8988T (cell line): ENCODE data around the gene IL17C.
A peak's percentile ranks its signal among the peaks of the same experiment; 100 is the strongest.

Source experiments
- DNase-seq: peaks from one replicate; pipeline ENCODE4 v3.0.0; 2011

IL17C gene

GRCh38 chr16:88647178-88648070, 9.1 kb downstream of the IL17C start:
- DNase-seq = no peak

DNA sequence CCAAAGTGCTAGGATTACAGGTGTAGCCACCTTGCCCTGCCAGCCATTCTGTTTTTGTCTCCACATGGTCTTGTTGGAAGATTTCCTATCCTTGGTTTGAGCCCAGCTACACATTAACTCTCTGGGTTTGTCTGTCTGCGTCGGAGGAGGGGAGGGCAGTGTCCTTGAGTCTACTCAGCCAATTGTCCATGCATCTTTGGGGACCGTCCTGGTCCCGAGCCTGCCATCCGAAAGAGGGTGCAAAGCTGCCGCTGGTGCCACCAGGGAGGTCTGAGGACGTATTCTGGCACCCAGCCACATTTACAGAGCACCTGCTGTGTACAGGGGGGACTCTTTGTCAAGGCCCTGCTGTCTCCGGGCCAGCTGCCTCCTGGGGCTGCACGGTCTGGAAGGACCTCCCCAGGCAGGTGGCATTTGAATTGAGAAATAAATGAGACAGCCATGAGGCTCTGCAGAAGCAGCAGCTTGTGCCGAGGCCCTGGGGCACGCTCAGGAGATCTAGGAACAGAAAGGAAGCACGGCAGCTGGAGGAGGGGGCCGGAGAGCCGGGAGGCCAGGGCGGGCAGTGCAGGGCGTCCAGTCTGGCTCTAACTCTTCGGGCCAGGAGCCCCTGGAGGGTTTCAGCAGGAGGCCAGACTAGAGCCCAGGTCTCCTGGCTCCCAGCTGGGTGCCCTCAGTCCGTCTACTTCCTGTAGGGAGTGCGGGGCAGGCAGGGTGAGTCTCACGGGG, 11.0 kb downstream of the IL17C start:
- peak; percentile 75 for DNase-seq

GRCh38 chr16:88649924-88650748, 11.8 kb downstream of the IL17C start:
- DNase-seq = peak; percentile 86

- DNase-seq = peak; percentile 99
Observed at GRCh38 chr16:88650749-88651275, 12.4 kb downstream of the IL17C start, which contains the start of gene CYBA. Gene CYBA, minus strand, starts transcription at chr16:88651053. Its CDS starts 40 bp downstream, at chr16:88651013.

DNA sequence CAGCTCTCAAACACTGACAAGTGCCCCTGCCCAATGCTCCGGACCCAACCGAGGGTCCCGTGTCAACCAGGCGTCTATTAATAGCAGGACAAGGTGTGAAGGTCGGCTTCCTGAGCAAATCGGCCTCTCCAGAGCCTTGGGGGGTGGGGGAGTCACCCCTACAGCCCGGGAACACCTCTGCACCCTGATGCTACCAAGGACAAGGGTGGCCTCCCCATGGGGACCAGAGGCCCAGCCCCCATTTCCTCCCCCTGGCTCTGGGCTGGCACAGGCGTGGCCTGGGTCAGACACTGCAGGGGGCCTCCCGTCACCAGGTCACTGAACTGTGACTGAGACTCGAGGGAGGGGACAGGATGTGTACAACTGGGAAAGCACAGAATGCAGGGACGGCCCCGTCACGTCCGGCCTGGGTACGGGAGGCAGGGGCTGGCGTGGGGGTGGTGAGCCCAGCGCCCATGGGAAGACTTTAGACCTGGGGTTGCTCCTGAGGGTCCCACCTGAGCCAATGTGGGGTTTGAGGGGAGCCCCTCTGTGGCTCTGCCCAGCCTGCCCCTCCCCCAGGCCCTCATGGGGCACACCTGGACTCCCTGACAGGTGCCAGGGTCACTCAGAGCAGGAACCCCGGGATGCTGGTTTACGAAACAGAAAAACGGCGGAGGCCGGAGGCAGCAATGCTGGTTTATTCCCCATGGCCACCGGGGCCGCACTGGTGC, 13.1 kb downstream of the IL17C start:
- DNase-seq = peak; percentile 97

GRCh38 chr16:88651989-88652761, 13.8 kb downstream of the IL17C start:
- no peak for DNase-seq

GRCh38 chr16:88652762-88653063, 14.3 kb downstream of the IL17C start:
- DNase-seq = no peak

- no peak for DNase-seq
Observed at GRCh38 chr16:88653101-88653500, 14.7 kb downstream of the IL17C start.

DNA sequence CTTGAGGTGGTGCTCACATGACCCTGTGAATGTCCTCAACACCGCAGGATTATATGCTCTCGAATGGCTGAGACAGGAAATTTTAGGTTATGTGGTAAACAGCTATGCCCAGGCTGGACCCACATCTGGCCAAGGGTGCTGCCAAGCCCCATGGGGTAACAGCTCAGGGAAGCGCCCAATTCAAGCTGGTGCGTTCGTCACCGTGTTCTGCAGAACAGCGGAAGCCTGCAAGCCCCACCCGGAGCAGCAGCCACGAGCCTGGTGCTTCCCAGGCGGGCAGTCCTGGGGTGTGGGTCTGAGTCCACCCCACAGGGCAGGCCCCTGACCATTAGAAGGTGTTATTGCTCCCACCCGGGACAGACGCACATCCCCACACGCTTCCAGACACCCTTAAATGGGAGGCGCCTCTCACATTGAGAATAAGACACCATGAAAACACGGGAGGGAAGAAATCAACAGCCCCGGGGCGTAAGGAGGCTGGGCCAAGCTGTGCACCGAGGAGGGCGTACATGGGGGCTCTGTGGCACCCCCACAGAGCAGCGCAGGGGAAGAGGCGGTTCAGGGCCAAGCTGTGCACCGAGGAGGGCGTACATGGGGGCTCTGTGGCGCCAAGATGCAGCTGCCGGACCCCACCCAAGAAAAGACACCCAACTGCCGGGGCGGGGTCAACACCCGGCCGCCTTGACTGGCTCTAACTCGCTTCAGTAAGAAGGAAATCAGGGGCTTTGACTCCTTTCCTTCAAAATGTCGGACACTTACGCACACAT, 15.4 kb downstream of the IL17C start:
- no peak for DNase-seq

- no peak for DNase-seq
Observed at GRCh38 chr16:88654363-88655052, 16.1 kb downstream of the IL17C start.

DNA sequence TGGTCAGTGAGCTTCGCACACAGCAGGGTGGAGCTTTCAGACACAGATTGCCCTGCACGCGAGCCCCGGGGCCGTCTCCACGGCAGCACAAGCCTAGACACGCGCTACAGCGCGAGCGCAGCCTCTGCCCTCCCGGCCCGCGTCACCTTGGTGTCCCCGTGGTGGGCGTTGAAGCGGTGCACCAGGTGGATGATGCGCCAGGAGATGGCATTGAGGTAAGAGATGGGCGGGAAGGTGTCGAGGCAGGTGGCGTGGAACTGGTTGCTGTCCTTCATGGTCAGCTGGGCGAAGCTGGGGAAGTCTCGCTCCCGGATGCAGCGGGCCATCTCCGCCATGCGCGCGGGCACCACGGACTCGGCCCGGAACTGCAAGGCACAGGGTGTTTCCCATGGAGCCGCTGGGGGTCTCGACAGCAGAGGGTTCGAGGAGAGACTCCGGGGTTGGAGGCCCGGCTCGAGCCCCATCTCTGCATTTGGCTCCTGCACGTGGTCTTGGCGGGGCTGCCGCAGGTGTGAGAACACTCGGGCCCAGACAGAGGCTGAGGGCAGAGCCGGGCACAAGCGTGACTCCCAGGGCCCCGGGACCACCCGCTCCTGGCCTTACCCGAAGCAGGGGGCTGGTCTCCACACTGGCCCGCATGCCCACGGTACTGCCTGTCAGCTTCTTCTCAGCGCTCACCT, 16.8 kb downstream of the IL17C start:
- DNase-seq = no peak

DNA sequence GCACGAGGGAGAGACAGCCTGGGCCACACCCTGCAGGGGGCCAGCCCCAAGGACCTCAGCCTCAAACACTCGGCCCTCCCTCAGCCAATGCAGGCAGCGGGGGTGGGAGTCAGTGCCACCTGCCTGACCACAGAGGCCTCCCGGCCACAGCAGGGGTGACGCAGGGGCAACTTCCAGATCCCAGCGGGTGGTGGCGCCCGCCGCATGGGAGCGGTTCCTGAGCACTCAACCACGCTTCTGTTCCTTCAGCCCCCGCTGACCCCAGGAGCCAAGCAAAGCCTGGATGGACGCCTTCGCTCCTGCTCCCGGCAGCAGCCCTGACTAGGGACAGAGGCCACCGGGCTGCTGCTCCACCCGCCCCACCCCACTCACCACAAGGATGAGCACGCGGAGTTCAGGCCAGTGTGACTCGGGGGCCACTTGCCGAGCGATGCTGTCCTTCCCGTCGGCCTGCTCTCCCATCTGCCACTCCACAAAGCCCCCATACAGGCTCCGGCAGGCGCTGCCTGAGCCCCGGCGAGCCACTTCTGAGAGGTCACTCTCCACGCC, 17.4 kb downstream of the IL17C start:
- DNase-seq = no peak

DNA sequence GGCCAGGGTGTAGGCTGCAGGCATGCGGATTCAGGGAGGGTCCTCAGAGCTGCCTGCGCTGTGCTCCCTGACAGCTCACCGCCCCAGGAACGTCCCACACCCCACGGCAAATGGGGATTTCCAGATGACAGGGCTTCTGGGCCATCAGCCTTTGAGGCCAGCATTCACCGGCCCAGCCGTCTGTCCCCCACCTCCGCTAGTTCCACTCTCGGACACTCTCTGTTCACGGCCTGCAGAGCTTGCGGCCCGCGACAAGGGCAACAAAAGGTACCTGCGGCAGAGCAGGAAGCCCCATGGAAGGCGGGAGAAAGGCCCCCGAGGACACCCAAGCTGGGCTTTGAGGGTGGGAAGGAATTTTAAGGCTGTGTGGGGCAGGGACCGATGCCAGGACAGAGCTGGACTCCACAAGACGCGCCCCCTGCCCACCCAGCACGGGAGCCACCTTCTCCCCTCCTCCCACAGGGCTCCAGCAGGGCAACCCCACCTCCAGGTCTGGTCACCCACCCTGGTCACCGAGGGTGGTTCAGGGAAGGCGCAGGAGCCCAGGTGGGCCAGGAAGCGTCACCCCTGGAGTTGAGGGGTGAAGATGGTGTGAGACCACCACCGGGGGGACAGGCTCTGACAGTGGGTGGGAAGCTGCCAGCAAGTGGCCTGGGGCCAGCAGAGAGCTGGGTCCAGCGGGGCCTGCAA, 18.1 kb downstream of the IL17C start:
- no peak for DNase-seq

- DNase-seq = no peak
Observed at GRCh38 chr16:88657371-88657770, 19.0 kb downstream of the IL17C start.

DNA sequence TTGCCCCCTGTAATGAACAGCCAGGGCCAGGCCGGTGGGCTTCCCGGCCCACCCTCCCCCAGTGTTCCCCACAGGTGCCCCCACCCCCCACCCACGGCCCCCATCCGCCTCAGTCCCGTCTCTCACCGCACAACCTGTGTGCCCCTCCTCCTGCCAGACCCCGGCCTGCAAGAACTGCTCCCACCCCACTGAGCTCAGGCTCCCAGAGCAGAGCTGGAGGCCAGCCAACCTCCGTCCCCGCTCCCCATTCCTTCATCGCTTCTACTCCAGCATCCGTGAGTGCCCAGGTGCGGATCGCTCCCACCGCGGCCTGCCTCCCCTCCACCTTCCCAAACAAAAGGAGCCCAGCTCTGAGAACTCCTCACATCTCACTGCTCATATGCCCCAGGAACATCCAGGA, 20.3 kb downstream of the IL17C start:
- no peak for DNase-seq

DNA sequence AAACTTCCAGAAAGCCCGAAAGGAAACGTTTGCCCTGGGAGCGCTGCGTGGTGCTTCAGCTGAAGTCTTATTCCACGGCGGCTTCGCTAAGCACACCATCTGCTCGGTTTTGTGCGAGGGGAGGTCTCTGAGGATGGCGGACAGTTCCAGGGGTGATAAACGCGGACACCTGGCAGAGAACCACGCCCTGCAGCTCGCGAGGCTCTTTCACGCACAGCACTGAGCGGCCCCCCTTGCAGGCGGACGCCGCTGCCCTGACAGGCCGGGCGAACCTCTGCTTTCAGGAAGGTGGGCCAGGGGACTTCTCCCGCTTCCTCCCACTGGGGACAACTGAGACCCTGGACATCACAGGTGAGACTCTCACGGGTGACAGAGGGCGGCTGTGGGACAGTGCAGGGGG, 20.8 kb downstream of the IL17C start:
- no peak for DNase-seq

- DNase-seq = no peak
Observed at GRCh38 chr16:88661468-88661867, 23.1 kb downstream of the IL17C start.

DNA sequence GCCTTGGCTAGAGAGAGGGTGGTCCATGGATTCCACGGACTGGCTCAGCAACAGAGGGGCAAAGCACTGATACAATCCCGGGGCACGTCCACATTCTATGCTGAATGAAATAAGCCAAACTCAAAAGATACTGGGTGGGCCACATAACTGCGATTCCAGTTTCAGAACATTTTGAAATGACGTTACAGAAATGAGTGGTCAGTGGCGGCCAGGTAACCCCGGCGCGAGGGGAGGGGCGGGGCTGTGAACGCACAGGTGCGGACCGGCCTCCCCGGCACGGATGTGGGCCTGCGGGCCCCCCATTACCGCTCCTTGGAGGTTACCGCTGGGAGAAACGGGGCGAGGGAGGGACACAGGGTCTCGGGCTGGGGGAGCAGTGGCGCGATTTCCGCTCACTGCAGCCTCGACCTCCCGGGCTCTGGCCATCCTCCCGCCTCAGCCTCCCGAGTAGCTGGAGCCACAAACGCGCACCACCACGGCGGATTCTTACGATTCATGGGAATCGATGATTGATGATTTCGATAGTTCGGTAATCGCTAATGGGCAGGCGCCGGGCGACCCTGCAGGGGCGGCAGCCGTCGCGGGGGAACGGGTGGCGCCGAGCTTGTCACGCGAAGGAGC, 24.0 kb downstream of the IL17C start:
- DNase-seq = no peak
